ENCODE measurements around the gene C16orf90. TPM values are rescaled to one million over a fixed set of nuclear protein-coding genes. Genes with fewer than 3 reads are reported as not detected.

C16orf90 gene
- total RNA-seq, 1 experiment from 2014 or later: not detected

DNA sequence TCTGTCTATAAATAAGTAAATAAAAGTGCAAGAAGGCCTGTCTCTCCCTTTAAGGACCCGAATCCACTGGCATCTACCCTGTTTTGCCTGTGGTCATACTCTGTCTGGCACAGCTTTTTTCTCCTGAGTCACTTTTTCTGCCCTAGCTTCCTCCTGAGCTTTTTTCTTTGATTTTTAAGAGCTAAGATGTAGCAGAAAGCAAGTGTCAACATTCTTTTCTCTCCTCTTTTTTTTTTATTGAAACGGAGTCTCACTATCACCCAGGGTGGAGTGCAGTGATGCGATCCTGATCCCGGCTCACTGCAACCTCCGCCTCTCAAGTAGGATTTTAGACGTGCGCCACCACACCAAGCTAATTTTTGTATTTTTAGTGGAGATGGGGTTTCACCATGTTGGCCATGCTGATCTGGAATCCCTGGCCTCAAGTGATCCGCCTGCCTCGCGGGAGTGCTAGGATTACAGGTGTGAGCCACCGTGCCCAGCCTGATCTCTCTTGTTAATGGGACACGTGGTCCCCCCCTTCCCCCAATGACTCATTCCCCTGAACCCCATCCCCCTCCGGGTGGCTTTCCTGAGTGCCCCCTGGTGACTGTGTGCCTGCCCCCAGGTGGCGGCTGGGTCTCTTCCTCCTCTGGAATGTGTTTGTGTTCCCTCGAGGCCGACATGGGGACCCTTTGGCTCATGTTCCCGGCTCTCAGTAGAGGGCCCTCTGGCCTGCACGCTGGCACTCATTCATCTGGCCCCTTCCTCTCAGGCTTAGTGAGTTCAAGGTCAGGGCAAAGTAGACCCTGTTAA, 14.2 kb downstream of the C16orf90 start:
- H3K9me3 Mint-ChIP-seq (ENCODE audit: unreplicated experiment): no peaks in the 10 kb centered on the region
- H3K27me3 Mint-ChIP-seq (ENCODE audit: insufficient read depth, unreplicated experiment): no peaks in the 10 kb centered on the region
- TF ChIP-seq, protein P1, sequence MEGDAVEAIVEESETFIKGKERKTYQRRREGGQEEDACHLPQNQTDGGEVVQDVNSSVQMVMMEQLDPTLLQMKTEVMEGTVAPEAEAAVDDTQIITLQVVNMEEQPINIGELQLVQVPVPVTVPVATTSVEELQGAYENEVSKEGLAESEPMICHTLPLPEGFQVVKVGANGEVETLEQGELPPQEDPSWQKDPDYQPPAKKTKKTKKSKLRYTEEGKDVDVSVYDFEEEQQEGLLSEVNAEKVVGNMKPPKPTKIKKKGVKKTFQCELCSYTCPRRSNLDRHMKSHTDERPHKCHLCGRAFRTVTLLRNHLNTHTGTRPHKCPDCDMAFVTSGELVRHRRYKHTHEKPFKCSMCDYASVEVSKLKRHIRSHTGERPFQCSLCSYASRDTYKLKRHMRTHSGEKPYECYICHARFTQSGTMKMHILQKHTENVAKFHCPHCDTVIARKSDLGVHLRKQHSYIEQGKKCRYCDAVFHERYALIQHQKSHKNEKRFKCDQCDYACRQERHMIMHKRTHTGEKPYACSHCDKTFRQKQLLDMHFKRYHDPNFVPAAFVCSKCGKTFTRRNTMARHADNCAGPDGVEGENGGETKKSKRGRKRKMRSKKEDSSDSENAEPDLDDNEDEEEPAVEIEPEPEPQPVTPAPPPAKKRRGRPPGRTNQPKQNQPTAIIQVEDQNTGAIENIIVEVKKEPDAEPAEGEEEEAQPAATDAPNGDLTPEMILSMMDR (IDR thresholded peaks at IDR 0.05; ENCODE audit: unreplicated experiment): no peak
- no peak overlapping the region for H3K27ac Mint-ChIP-seq (ENCODE audit: low read depth, unreplicated experiment)
- no peaks in the 10 kb centered on the region for H3K4me1 Mint-ChIP-seq (ENCODE audit: insufficient read depth, unreplicated experiment)
- ChIA-PET POLR2A (interaction anchor here (0.7 kb wide), 1 partner anchor 9 kb away, joined by 6 read pairs; no protein-coding TSS in a partner anchor), CTCF (no interaction called here)
- H3K4me3 Mint-ChIP-seq (ENCODE audit: unreplicated experiment): no peak overlapping the region
- intact Hi-C loops (cut with micrococcal nuclease): no loop called here
- H3K36me3 Mint-ChIP-seq (ENCODE audit: insufficient read depth, unreplicated experiment): peaks cover 48% of the 10 kb centered on the region
- BruUV-seq (replicated peaks): no TSS peak
- DNase-seq (ENCODE audit: unreplicated experiment): no peak

- BruUV-seq (replicated peaks): no TSS peak
- no peak overlapping the region for H3K4me3 Mint-ChIP-seq (ENCODE audit: unreplicated experiment)
- H3K4me1 Mint-ChIP-seq (ENCODE audit: insufficient read depth, unreplicated experiment): no peaks in the 10 kb centered on the region
- ChIA-PET POLR2A (no interaction called here), CTCF (no interaction called here)
- TF ChIP-seq, protein P1 (IDR thresholded peaks at IDR 0.05; ENCODE audit: unreplicated experiment): no peak
- no peaks in the 10 kb centered on the region for H3K9me3 Mint-ChIP-seq (ENCODE audit: unreplicated experiment)
- no peaks in the 10 kb centered on the region for H3K27me3 Mint-ChIP-seq (ENCODE audit: insufficient read depth, unreplicated experiment)
- intact Hi-C loops (cut with micrococcal nuclease): no loop called here
- peaks cover 48% of the 10 kb centered on the region for H3K36me3 Mint-ChIP-seq (ENCODE audit: insufficient read depth, unreplicated experiment)
- H3K27ac Mint-ChIP-seq (ENCODE audit: low read depth, unreplicated experiment): no peak overlapping the region
- no peak for DNase-seq (ENCODE audit: unreplicated experiment)
Measured at GRCh38 chr16:3479654-3480216, 15.6 kb downstream of the C16orf90 start.

DNA sequence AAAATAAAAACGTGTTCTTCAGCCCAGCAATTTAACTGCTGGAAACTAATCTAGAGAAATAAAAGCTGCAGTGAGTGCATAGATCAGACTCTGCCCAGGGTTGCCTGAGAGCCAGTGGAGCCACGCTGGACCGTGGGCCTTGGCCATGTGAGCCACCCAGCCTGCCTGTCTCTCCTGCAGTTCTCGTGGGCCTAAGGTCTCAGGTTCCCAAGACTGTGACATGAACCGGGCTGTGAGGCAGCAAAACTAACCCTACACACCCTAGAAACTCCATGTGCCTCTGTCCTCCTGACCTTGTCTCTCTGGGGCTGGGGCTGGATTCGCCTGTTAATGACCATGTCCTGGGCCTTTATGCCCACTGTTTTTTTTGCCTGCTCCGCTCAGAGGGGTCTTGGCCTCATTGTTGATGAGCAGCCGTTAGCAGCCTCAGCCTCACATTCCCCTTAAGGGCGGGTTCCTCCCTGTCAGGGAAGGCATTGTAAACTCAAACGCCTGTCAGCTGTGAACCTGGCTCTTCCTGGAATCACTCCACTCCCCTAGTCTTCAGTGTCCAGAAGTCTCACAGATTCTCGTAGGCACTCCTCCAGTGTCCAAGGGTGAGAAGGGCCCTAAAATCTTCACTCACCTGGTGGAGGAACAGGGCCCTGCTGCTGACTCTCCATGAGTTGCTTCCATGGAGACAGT, 16.9 kb downstream of the C16orf90 start:
- TF ChIP-seq, protein P1 (IDR thresholded peaks at IDR 0.05; ENCODE audit: unreplicated experiment): no peak
- BruUV-seq (replicated peaks): no TSS peak
- ChIA-PET POLR2A (no interaction called here), CTCF (no interaction called here)
- no peaks in the 10 kb centered on the region for H3K9me3 Mint-ChIP-seq (ENCODE audit: unreplicated experiment)
- H3K36me3 Mint-ChIP-seq (ENCODE audit: insufficient read depth, unreplicated experiment): peaks cover 44% of the 10 kb centered on the region
- no peak for DNase-seq (ENCODE audit: unreplicated experiment)
- H3K4me3 Mint-ChIP-seq (ENCODE audit: unreplicated experiment): no peak overlapping the region
- no peaks in the 10 kb centered on the region for H3K27me3 Mint-ChIP-seq (ENCODE audit: insufficient read depth, unreplicated experiment)
- H3K27ac Mint-ChIP-seq (ENCODE audit: low read depth, unreplicated experiment): no peak overlapping the region
- intact Hi-C loops (cut with micrococcal nuclease): no loop called here
- H3K4me1 Mint-ChIP-seq (ENCODE audit: insufficient read depth, unreplicated experiment): no peaks in the 10 kb centered on the region

DNA sequence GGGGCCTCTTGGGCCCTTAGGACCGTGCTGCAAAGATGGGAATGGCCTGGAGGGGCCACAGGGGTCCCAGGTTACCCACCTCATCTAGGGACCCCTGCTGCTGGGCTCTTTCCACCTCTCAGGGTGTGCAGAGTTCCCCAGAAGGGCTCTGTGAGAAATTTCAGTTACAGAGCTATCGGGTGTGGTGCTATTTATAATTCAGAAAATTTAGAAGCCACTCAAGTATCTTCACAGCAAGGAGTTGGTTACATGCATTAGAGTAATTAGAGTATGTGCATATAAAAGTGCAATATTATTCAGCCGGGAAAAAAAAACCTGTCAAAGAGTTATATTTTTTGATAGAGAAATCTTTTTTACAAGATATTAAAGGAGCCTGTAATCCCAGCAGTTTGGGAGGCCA, 18.9 kb downstream of the C16orf90 start:
- CTCF ChIA-PET: interaction anchor here (0.7 to 1.0 kb wide), 2 partner anchors 23 to 47 kb away, joined by 3 to 4 read pairs; no protein-coding TSS in a partner anchor

More for the DNA sequence above, 18.9 kb downstream of the C16orf90 start:
- TF ChIP-seq, protein P1 (IDR thresholded peaks at IDR 0.05; ENCODE audit: unreplicated experiment): no peak
- POLR2A ChIA-PET: no interaction called here
- BruUV-seq (replicated peaks): no TSS peak
- no peak overlapping the region for H3K27ac Mint-ChIP-seq (ENCODE audit: low read depth, unreplicated experiment)
- peaks cover 24% of the 10 kb centered on the region for H3K36me3 Mint-ChIP-seq (ENCODE audit: insufficient read depth, unreplicated experiment)
- no peaks in the 10 kb centered on the region for H3K9me3 Mint-ChIP-seq (ENCODE audit: unreplicated experiment)
- no peaks in the 10 kb centered on the region for H3K4me1 Mint-ChIP-seq (ENCODE audit: insufficient read depth, unreplicated experiment)
- intact Hi-C loops (cut with micrococcal nuclease): no loop called here
- no peak overlapping the region for H3K4me3 Mint-ChIP-seq (ENCODE audit: unreplicated experiment)
- DNase-seq (ENCODE audit: unreplicated experiment): no peak
- no peaks in the 10 kb centered on the region for H3K27me3 Mint-ChIP-seq (ENCODE audit: insufficient read depth, unreplicated experiment)

Data from MCF 10A (cell line).